H1 (cell line): Measurements from ENCODE around the gene STK33. TPM values are rescaled to one million over a fixed set of nuclear protein-coding genes. Genes with fewer than 3 reads are reported as not detected.

Source experiments
- CTCF ChIA-PET: fragments of 300-600 bp; sonication (Branson Sonifier 250); formaldehyde crosslinking; loops from one replicate; lab custom pipeline; 2021; ENCODE audit not compliant: partially characterized antibody; lab: Charles Lee
- POLR2A ChIA-PET: fragments of 300-600 bp; sonication (Branson Sonifier 250); formaldehyde crosslinking; loops from one replicate; lab custom pipeline; 2021; ENCODE audit warnings: inconsistent platforms; ENCODE audit not compliant: partially characterized antibody; lab: Charles Lee
- DNase-seq, 2 experiments: peaks; one replicate each; pipeline versions ENCODE4 v3.0.0 to v3.0.0-alpha.2; 2010 to 2022; ENCODE audit warnings: low spot score in 2 of 2, low read depth in 1 of 2, mixed read lengths in 1 of 2
- FAIRE-seq: peaks from 2 replicates; lab custom pipeline; 2011; peaks lifted over from hg19 to GRCh38; lab: Jason Lieb, UNC
- H2AFZ ChIP-seq: 2 replicates; pipeline ENCODE4 v1.8.1; 2012; ENCODE audit warnings: low read length, inconsistent platforms
- H2AK5ac ChIP-seq: 2 replicates; pipeline ENCODE4 v1.6.1; 2013; ENCODE audit warnings: low read depth, low read length
- H2BK120ac ChIP-seq: replicated peaks from 2 replicates; pipeline ENCODE3; 2013; ENCODE audit warnings: low read depth, low read length, inconsistent platforms
- H2BK12ac ChIP-seq: 2 replicates; pipeline ENCODE4 v1.6.1; 2013; ENCODE audit warnings: low read depth, low read length
- H2BK15ac ChIP-seq: 2 replicates; pipeline ENCODE4 v1.6.1; 2013; ENCODE audit warnings: low read length
- H2BK20ac ChIP-seq: 2 replicates; pipeline ENCODE4 v1.6.1; 2013; ENCODE audit warnings: low read length
- H2BK5ac ChIP-seq: 2 replicates; pipeline ENCODE4 v1.6.1; 2013; ENCODE audit warnings: low read depth, low read length
- H3K14ac ChIP-seq: 2 replicates; pipeline ENCODE4 v1.6.1; 2013; ENCODE audit warnings: inconsistent platforms; ENCODE audit not compliant: insufficient read length
- H3K18ac ChIP-seq: 2 replicates; pipeline ENCODE4 v1.6.1; 2013; ENCODE audit warnings: low read length; ENCODE audit errors: extremely low read depth
- H3K23ac ChIP-seq: 2 replicates; pipeline ENCODE4 v1.6.1; 2013; ENCODE audit warnings: inconsistent platforms; ENCODE audit not compliant: insufficient read length
- H3K23me2 ChIP-seq: 2 replicates; pipeline ENCODE4 v1.6.1; 2013; ENCODE audit warnings: low read depth, low read length
- H3K27ac ChIP-seq: 2 replicates; pipeline ENCODE4 v1.6.1; 2011; ENCODE audit warnings: low read depth, low read length, inconsistent platforms
- H3K27me3 ChIP-seq, 4 experiments: replicated peaks in 1 of 4; 1 replicate in 1 of 4; 2 replicates in 3 of 4; pipeline versions ENCODE4 v1.6.1 to v1.8.1; 2011 to 2013; ENCODE audit warnings: low read length in 3 of 4, mild to moderate bottlenecking in 3 of 4, inconsistent platforms in 2 of 4, mixed read lengths in 2 of 4, moderate library complexity in 1 of 4; ENCODE audit not compliant: control insufficient read depth in 3 of 4, insufficient read depth in 3 of 4; ENCODE audit errors: extremely low read depth in 1 of 4
- H3K36me3 ChIP-seq, 4 experiments: 2 replicates each; pipeline versions ENCODE4 v1.6.1 to v1.8.1; 2011 to 2013; ENCODE audit warnings: mild to moderate bottlenecking in 4 of 4, low read length in 3 of 4, moderate library complexity in 2 of 4, control low read depth in 1 of 4, inconsistent platforms in 1 of 4; ENCODE audit not compliant: insufficient read depth in 4 of 4, control insufficient read depth in 2 of 4
- H3K4ac ChIP-seq: replicated peaks from 2 replicates; pipeline ENCODE3; 2013; ENCODE audit warnings: low read length, low read depth, mixed read lengths, inconsistent platforms; ENCODE audit not compliant: insufficient read length
- H3K4me1 ChIP-seq, 4 experiments: replicated peaks in 1 of 4; 1 replicate in 1 of 4; 2 replicates in 3 of 4; pipeline versions ENCODE4 v1.6.1 to v1.8.1; 2011 to 2013; ENCODE audit warnings: low read length in 3 of 4, inconsistent platforms in 2 of 4, mixed read lengths in 1 of 4; ENCODE audit not compliant: insufficient read depth in 4 of 4, control insufficient read depth in 3 of 4
- H3K4me2 ChIP-seq, 2 experiments: 2 replicates each; pipeline versions ENCODE4 v1.6.1 to v1.8.1; 2011 to 2013; ENCODE audit warnings: low read depth in 2 of 2, low read length in 2 of 2, control low read depth in 1 of 2, inconsistent platforms in 1 of 2, mild to moderate bottlenecking in 1 of 2; ENCODE audit not compliant: insufficient read depth in 1 of 2
- H3K4me3 ChIP-seq, 4 experiments: fragments of 200-600, 300-600 bp in 1 of 4; sonication (generic), shearing (Covaris generic), sonication (Bioruptor Twin) in 1 of 4; 2 replicates each; pipeline versions ENCODE4 v1.5.1 to v1.8.1; 2011 to 2016; ENCODE audit warnings: low read length in 4 of 4, low read depth in 3 of 4, control low read depth in 2 of 4, inconsistent platforms in 2 of 4, mild to moderate bottlenecking in 2 of 4, mixed read lengths in 1 of 4, moderate library complexity in 1 of 4; ENCODE audit not compliant: insufficient read depth in 2 of 4; ENCODE audit errors: extremely low read depth in 1 of 4
- H3K56ac ChIP-seq: replicated peaks from 2 replicates; pipeline ENCODE3; 2013; ENCODE audit warnings: low read depth, mild to moderate bottlenecking, mixed read lengths, low read length, inconsistent platforms; ENCODE audit not compliant: insufficient read length
- H3K79me1 ChIP-seq: 2 replicates; pipeline ENCODE4 v1.6.1; 2013; ENCODE audit warnings: low read depth, low read length, control low read depth
- H3K79me2 ChIP-seq, 2 experiments: 2 replicates each; pipeline versions ENCODE4 v1.6.1 to v1.8.1; 2012 to 2013; ENCODE audit warnings: low read length in 2 of 2, mild to moderate bottlenecking in 2 of 2, inconsistent platforms in 1 of 2; ENCODE audit not compliant: insufficient read depth in 2 of 2, control insufficient read depth in 1 of 2
- H3K9ac ChIP-seq, 4 experiments: replicated peaks in 1 of 4; 1 replicate in 1 of 4; 2 replicates in 3 of 4; pipeline versions ENCODE4 v1.6.1 to v1.8.1; 2011 to 2013; ENCODE audit warnings: low read depth in 3 of 4, low read length in 3 of 4, control low read depth in 2 of 4, mild to moderate bottlenecking in 2 of 4, moderate library complexity in 2 of 4, inconsistent platforms in 1 of 4; ENCODE audit errors: extremely low read depth in 1 of 4
- H3K9me3 ChIP-seq, 2 experiments: 2 replicates each; pipeline versions ENCODE4 v1.6.1 to v1.8.1; 2012 to 2013; ENCODE audit warnings: mild to moderate bottlenecking in 2 of 2, moderate library complexity in 2 of 2, control low read depth in 1 of 2, inconsistent platforms in 1 of 2, low read depth in 1 of 2, low read length in 1 of 2, mixed read lengths in 1 of 2; ENCODE audit not compliant: insufficient read depth in 2 of 2
- H4K20me1 ChIP-seq, 2 experiments: replicated peaks in 1 of 2; 2 replicates each; pipeline versions ENCODE3 to v1.8.1; 2011 to 2013; ENCODE audit warnings: inconsistent platforms in 2 of 2, low read length in 2 of 2, mild to moderate bottlenecking in 1 of 2; ENCODE audit not compliant: insufficient read depth in 2 of 2, control insufficient read depth in 1 of 2
- H4K5ac ChIP-seq: 2 replicates; pipeline ENCODE4 v1.6.1; 2013; ENCODE audit warnings: low read length, low read depth, mixed read lengths, inconsistent platforms; ENCODE audit not compliant: insufficient read length
- H4K8ac ChIP-seq: 2 replicates; pipeline ENCODE4 v1.8.0; 2013; ENCODE audit warnings: mild to moderate bottlenecking, moderate library complexity, low read length, inconsistent platforms; ENCODE audit not compliant: insufficient read depth; ENCODE audit errors: extremely low read depth
- H4K91ac ChIP-seq: replicated peaks from 2 replicates; pipeline ENCODE3; 2013; ENCODE audit warnings: low read length, mixed read lengths, inconsistent platforms; ENCODE audit not compliant: insufficient read length
- EP300 ChIP-seq, 2 experiments: IDR thresholded peaks; 1 replicate in 1 of 2; 2 replicates in 1 of 2; pipeline ENCODE4 v1.6.1; 2011 to 2012; ENCODE audit warnings: low read depth in 2 of 2, low read length in 2 of 2, mild to moderate bottlenecking in 2 of 2, borderline replicate concordance in 1 of 2, inconsistent platforms in 1 of 2, moderate library complexity in 1 of 2
- HDAC2 ChIP-seq, 2 experiments: fragments of 300-600 bp in 1 of 2; sonication (generic) in 1 of 2; IDR thresholded peaks; 2 replicates each; pipeline ENCODE4 v1.6.1; 2011 to 2012; ENCODE audit warnings: low read depth in 2 of 2, low read length in 2 of 2, mild to moderate bottlenecking in 2 of 2, moderate library complexity in 2 of 2, borderline replicate concordance in 1 of 2, inconsistent platforms in 1 of 2
- SP1 ChIP-seq: IDR thresholded peaks from 2 replicates; pipeline ENCODE4 v1.6.1; 2011; ENCODE audit warnings: low read depth, low read length
- WGBS, 2 experiments: shearing (Covaris generic) in 1 of 2; methylation state at CpG; one replicate each; pipeline versions ENCODE4 v1.1.6 to v1.1.7; 2013 to 2015; ENCODE audit warnings: low lambda C conversion rate in 2 of 2, mixed read lengths in 2 of 2, inconsistent platforms in 1 of 2, low coverage in 1 of 2, missing lambda C conversion rate in 1 of 2; ENCODE audit not compliant: insufficient replicate concordance in 2 of 2, insufficient coverage in 1 of 2, insufficient read length in 1 of 2; ENCODE audit errors: extremely low coverage in 1 of 2, missing lambda C conversion rate in 1 of 2; 5-methylcytosine and 5-hydroxymethylcytosine counted together
- polyA plus RNA-seq, 7 experiments: library from polyadenylated mRNA; depleted of rRNA in 3 of 7; stranded (reverse) in 5 of 7; unstranded in 2 of 7; fragments of >200 nt in 5 of 7; fragments of 200-250 nt in 2 of 7; gene quantifications; 1 replicate in 5 of 7; 2 replicates in 1 of 7; 4 replicates in 1 of 7; pipeline versions ENCODE4 v1.2.1 to v1.2.3, GENCODE V29; 2011 to 2013; ENCODE audit warnings: missing spikeins in 2 of 7, mixed read lengths in 2 of 7
- total RNA-seq: library from RNA; stranded (reverse); fragmentation: NEBNext Ultra II Directional; extraction: Animal tissue kit (Norgen Biotek cat#: 25700); gene quantifications from 2 replicates; pipeline ENCODE4 v1.2.1, GENCODE V29; 2021
- TF ChIP-seq, protein P1 (sequence below): IDR thresholded peaks from 2 replicates; pipeline ENCODE4 v1.6.1; 2011; ENCODE audit warnings: low read length, improper control_type of control experiment

The STK33 gene
- total and polyA plus RNA-seq, 2 of the 8 experiments (the other 6 are each of a cell fraction or from before 2014, with no cell fraction given), result 8.8 to 25.1 TPM

DNA sequence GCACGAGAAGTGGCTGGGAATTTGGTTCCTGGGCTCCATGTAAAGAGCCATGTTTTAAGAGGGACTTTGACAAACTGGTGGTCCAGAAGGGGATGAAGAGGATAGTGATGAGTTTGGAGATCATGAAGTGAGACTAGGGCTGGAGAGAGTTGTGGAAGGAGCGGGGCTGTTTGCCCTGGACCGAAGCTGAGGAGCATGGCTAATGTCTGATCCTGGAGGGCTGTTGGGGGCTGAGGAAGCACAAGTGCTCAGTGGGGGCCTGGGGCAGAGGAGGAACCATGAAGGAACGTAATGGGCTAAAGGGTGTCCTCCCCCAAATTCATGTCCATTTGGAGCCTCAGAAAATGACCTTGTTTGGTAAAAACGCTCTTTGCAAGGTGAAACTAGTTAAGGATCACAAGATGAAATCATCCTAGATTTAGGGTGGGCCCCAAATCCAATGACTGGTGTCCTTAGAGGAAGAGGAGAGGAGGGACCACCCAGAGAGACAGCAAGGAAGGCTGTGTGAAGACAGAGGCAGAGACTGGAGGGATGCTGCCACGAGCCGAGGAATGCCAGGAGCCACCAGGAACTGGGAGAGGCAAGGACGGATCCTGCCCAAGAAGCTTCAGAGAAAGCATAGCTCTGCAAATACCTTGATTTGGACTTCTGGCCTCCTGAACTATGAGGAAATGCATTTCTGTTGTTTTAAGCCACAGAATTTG lies 223.1 kb downstream of the STK33 start:
- CTCF ChIA-PET, result interaction anchor here (2.2 to 2.4 kb wide), 2 partner anchors 13 to 30 kb away, joined by 8 to 18 read pairs; no protein-coding TSS in a partner anchor
- no peak overlapping the region for H2BK20ac ChIP-seq
- H4K5ac ChIP-seq, result no peak overlapping the region
- H3K56ac ChIP-seq, result no peak overlapping the region
- no peak overlapping the region for H4K91ac ChIP-seq
- H3K36me3 ChIP-seq, result no peaks in the 10 kb centered on the region
- DNase-seq (no peak), FAIRE-seq (no peak)
- no peaks in the 10 kb centered on the region for H3K27me3 ChIP-seq
- H4K20me1 ChIP-seq, result no peaks in the 10 kb centered on the region
- no peaks in the 10 kb centered on the region for H3K23me2 ChIP-seq
- H2BK15ac ChIP-seq, result no peak overlapping the region
- 90% methylated on average over 8 of the region's 8 CpGs; no CpG with 5 or more reads in 1 of the 2 experiments for WGBS, 2 experiments
- no peak overlapping the region for H2AFZ ChIP-seq
- H3K4me1 ChIP-seq, result peaks cover 0 to 2% (median 0%) of the 10 kb centered on the region in 4 experiments; a peak in 1 of 7 replicates
- POLR2A ChIA-PET, result no interaction called here
- H3K23ac ChIP-seq, result no peak overlapping the region
- no peak overlapping the region for H3K14ac ChIP-seq
- H3K18ac ChIP-seq, result no peak overlapping the region
- no peak overlapping the region for H3K4me3 ChIP-seq
- no peak overlapping the region for H2AK5ac ChIP-seq
- H3K79me2 ChIP-seq, result no peaks in the 10 kb centered on the region
- no peak overlapping the region for H3K4ac ChIP-seq
- no peak overlapping the region for H2BK120ac ChIP-seq
- no peaks in the 10 kb centered on the region for H3K79me1 ChIP-seq
- H2BK12ac ChIP-seq, result no peak overlapping the region
- H2BK5ac ChIP-seq, result no peak overlapping the region
- H3K9me3 ChIP-seq, result no peaks in the 10 kb centered on the region
- H3K4me2 ChIP-seq, result no peak overlapping the region
- TF ChIP-seq, protein P1, sequence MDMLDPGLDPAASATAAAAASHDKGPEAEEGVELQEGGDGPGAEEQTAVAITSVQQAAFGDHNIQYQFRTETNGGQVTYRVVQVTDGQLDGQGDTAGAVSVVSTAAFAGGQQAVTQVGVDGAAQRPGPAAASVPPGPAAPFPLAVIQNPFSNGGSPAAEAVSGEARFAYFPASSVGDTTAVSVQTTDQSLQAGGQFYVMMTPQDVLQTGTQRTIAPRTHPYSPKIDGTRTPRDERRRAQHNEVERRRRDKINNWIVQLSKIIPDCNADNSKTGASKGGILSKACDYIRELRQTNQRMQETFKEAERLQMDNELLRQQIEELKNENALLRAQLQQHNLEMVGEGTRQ, result no peak
- TF ChIP-seq HDAC2 (IDR thresholded peaks at IDR 0.05; ENCODE audit: borderline replicate concordance in 1 of 2, low read depth in 2 of 2, low read length in 2 of 2), result no peak
- TF ChIP-seq SP1, result no peak
- no peak for TF ChIP-seq EP300 (IDR thresholded peaks at IDR 0.05; ENCODE audit: borderline replicate concordance in 1 of 2, low read depth in 2 of 2, low read length in 2 of 2)
- no peak overlapping the region for H3K27ac ChIP-seq
- no peak overlapping the region for H4K8ac ChIP-seq
- no peak overlapping the region for H3K9ac ChIP-seq
